ENCODE results near the gene USP6NL.

DNA sequence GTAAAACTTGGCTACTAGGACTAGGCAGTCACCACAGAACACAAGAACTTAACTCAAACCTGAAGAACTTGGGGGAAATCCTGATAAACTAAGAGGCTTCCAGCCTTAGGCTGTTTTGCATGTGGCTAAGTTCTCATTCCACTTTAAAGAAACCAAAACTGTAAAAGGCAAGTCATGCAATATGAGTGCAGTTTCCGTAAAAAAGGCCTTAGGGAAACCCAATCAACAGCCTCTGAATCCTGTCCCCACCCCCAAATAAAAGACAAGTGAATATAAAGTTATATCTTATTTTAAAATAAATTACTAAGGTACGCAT is 95.1 kb downstream of the USP6NL start:
- TF ChIP-seq, protein P1, sequence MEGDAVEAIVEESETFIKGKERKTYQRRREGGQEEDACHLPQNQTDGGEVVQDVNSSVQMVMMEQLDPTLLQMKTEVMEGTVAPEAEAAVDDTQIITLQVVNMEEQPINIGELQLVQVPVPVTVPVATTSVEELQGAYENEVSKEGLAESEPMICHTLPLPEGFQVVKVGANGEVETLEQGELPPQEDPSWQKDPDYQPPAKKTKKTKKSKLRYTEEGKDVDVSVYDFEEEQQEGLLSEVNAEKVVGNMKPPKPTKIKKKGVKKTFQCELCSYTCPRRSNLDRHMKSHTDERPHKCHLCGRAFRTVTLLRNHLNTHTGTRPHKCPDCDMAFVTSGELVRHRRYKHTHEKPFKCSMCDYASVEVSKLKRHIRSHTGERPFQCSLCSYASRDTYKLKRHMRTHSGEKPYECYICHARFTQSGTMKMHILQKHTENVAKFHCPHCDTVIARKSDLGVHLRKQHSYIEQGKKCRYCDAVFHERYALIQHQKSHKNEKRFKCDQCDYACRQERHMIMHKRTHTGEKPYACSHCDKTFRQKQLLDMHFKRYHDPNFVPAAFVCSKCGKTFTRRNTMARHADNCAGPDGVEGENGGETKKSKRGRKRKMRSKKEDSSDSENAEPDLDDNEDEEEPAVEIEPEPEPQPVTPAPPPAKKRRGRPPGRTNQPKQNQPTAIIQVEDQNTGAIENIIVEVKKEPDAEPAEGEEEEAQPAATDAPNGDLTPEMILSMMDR (optimal IDR thresholded peaks at IDR 0.05 in 1 of 3, IDR thresholded peaks at IDR 0.05 in 1 of 3, conservative IDR thresholded peaks at IDR 0.05 in 1 of 3; ENCODE audit: extremely low read depth in 1 of 3, insufficient read depth in 2 of 3, low read length in 3 of 3), result no peak
- TF ChIP-seq EZH2 (IDR thresholded peaks at IDR 0.05; ENCODE audit: low read length), result no peak
